Suprapubic skin (tissue), 4 donors: ENCODE data around the gene TIGD3. TPM values are rescaled to one million over a fixed set of nuclear protein-coding genes. Genes with fewer than 3 reads are reported as not detected.

Experiments
- DNase-seq, 2 donors: peaks; one replicate each; pipeline ENCODE4 v3.0.0-alpha.2; 2019; ENCODE audit warnings: low spot score in 2 of 2
- H3K27ac ChIP-seq: fragments of 200-600 bp; sonication (generic); one replicate; pipeline ENCODE4 v1.5.1; 2019
- H3K27me3 ChIP-seq: fragments of 200-600 bp; sonication (generic); one replicate; pipeline ENCODE4 v1.5.1; 2019
- H3K36me3 ChIP-seq: fragments of 200-600 bp; sonication (generic); one replicate; pipeline ENCODE4 v1.5.1; 2019
- H3K4me1 ChIP-seq: fragments of 200-600 bp; sonication (generic); one replicate; pipeline ENCODE4 v1.5.1; 2019
- H3K4me3 ChIP-seq: fragments of 200-600 bp; sonication (generic); one replicate; pipeline ENCODE4 v1.5.1; 2019; ENCODE audit warnings: mild to moderate bottlenecking
- H3K9me3 ChIP-seq: fragments of 200-600 bp; sonication (generic); one replicate; pipeline ENCODE4 v1.5.1; 2019
- EP300 ChIP-seq: sonication (generic); formaldehyde crosslinking; IDR thresholded peaks from one replicate; pipeline ENCODE4 v1.6.1; 2017; ENCODE audit warnings: antibody characterized with exemption
- POLR2A ChIP-seq, 2 donors: fragments of 450-650 bp; IDR thresholded peaks; one replicate each; pipeline ENCODE4 v1.6.1; 2017; ENCODE audit warnings: antibody characterized with exemption in 2 of 2, mild to moderate bottlenecking in 2 of 2, moderate library complexity in 2 of 2
- POLR2AphosphoS5 ChIP-seq, 3 donors: sonication (generic); formaldehyde crosslinking; IDR thresholded peaks; one replicate each; pipeline ENCODE4 v1.6.1; 2017; ENCODE audit warnings: antibody characterized with exemption in 3 of 3
- WGBS: methylation state at CpG from one replicate; pipeline ENCODE4 v1.1.5; 2018; 5-methylcytosine and 5-hydroxymethylcytosine counted together
- total RNA-seq, 4 donors: library from RNA; depleted of rRNA; stranded (reverse); fragments of >200 nt; gene quantifications; one replicate each; pipeline ENCODE4 v1.1.0, GENCODE V29; 2016
- TF ChIP-seq, protein P1 (sequence below), 2 donors: fragments of 200-600 bp in 1 of 2; fragments of 450-650 bp in 1 of 2; sonication (generic) in 1 of 2; IDR thresholded peaks; one replicate each; pipeline ENCODE4 v1.5.1; 2016 to 2019; ENCODE audit warnings: antibody characterized with exemption in 2 of 2, mild to moderate bottlenecking in 1 of 2, moderate library complexity in 1 of 2

The TIGD3 gene
- total RNA-seq, 4 donors from 2014 or later: 0.32 to 0.76 (median 0.64) TPM; not detected in 1

DNA sequence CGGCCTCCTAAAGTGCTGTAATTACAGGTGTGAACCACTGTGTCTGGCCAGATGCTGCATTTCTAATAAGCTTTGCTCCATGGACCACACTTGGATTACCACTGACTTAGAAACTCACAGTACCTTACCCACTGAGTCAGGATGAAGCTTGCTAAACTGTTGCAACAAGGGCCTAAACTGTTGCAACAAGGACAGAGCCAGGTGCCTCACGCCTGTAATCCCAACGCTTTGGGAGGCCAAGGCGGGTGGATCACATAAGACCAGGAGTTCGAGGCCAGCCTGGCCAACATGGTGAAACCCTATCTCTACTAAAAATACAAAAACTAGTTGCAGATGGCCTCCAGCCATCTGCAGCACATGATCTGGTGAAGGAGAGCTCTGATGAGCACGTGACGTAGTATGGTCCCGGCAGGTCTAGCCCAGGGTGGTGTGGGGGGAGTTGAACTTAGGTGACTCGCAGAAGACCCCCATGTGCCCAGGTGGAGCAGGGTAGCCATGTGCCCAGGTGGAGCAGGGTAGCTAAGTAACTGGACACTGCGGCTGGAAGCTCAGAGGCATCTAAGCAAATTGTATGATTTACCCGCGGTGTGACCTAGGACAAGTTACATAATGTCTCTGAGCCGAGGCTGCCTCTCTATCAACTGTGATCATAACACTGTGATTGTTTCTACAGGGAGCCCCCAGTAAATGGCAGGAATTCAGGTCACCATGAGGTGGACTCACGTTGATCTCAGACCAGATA, 19.5 kb downstream of the TIGD3 start:
- no peak for TF ChIP-seq POLR2A (IDR thresholded peaks at IDR 0.05)
- TF ChIP-seq EP300: no peak
- TF ChIP-seq POLR2AphosphoS5 (IDR thresholded peaks at IDR 0.05): no peak
- TF ChIP-seq, protein P1, sequence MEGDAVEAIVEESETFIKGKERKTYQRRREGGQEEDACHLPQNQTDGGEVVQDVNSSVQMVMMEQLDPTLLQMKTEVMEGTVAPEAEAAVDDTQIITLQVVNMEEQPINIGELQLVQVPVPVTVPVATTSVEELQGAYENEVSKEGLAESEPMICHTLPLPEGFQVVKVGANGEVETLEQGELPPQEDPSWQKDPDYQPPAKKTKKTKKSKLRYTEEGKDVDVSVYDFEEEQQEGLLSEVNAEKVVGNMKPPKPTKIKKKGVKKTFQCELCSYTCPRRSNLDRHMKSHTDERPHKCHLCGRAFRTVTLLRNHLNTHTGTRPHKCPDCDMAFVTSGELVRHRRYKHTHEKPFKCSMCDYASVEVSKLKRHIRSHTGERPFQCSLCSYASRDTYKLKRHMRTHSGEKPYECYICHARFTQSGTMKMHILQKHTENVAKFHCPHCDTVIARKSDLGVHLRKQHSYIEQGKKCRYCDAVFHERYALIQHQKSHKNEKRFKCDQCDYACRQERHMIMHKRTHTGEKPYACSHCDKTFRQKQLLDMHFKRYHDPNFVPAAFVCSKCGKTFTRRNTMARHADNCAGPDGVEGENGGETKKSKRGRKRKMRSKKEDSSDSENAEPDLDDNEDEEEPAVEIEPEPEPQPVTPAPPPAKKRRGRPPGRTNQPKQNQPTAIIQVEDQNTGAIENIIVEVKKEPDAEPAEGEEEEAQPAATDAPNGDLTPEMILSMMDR (IDR thresholded peaks at IDR 0.05): no peak
- Histone ChIP-seq H3K4me3 (no peak overlapping the region), H3K9me3 (no peaks in the 10 kb centered on the region), H3K36me3 (no peaks in the 10 kb centered on the region), H3K27ac (no peak overlapping the region), H3K27me3 (no peaks in the 10 kb centered on the region), H3K4me1 (peaks cover 6% of the 10 kb centered on the region)
- no peak for DNase-seq
- WGBS: 83% methylated on average over 14 of the region's 14 CpGs

DNA sequence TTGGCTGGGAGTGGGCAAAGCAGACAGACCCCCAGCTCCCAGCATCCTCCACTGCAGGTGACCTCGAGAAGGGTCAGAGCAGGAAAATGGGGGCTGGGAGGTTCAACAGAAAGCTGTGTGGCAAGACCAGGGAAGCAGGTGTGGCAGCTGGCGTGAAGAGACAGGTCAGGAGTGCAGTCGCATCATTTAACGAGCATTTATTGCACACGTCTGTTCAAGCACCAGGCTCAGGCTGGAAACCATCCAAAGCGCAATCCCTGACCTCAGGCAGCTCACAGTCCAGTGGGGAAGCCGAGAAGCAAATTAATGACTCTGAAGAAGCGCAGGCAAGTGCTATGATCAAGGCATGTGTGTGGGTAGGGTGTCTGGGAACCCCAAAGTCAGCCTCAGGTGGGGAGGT, 20.5 kb downstream of the TIGD3 start:
- 58% methylated on average over 8 of the region's 8 CpGs for WGBS
- no peak for DNase-seq

DNA sequence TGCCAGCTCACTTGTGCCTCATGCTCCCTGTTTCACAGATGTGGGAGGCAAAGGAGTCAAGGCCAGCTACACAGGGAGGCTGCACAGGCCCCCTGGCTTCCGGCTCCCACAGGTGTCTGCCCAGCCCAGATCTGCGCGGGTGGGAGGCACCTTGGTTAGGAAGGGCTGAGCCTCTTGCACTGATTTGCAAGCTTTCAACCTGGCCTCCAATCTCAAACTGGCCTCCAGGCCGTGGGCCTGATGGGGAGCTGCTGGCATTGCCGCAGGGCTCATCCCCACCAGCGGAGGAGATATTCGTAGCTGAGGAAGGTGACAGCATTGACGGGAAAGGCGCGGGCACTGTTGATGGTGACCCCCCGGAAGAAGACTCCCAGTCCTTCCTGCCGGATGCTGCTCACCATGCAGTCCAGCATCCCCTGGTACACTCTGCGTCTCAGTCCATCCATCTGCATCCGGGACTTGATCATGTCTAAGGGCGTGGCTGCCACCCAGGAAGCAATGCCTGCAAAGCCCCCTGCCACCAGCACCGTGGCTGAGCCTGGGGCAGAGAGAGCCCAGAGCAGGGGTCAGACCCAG, 21.7 kb downstream of the TIGD3 start:
- Histone ChIP-seq H3K9me3 (no peaks in the 10 kb centered on the region), H3K4me1 (peaks cover 18% of the 10 kb centered on the region)

More for the DNA sequence above, 20.5 kb downstream of the TIGD3 start:
- no peaks in the 10 kb centered on the region for H3K36me3 ChIP-seq
- no peak overlapping the region for H3K4me3 ChIP-seq
- H3K9me3 ChIP-seq: no peaks in the 10 kb centered on the region
- TF ChIP-seq EP300: no peak
- TF ChIP-seq, protein P1 (IDR thresholded peaks at IDR 0.05): no peak
- TF ChIP-seq POLR2AphosphoS5 (IDR thresholded peaks at IDR 0.05): no peak
- no peak for TF ChIP-seq POLR2A (IDR thresholded peaks at IDR 0.05)
- peaks cover 6% of the 10 kb centered on the region for H3K4me1 ChIP-seq
- no peak overlapping the region for H3K27ac ChIP-seq
- no peaks in the 10 kb centered on the region for H3K27me3 ChIP-seq

DNA sequence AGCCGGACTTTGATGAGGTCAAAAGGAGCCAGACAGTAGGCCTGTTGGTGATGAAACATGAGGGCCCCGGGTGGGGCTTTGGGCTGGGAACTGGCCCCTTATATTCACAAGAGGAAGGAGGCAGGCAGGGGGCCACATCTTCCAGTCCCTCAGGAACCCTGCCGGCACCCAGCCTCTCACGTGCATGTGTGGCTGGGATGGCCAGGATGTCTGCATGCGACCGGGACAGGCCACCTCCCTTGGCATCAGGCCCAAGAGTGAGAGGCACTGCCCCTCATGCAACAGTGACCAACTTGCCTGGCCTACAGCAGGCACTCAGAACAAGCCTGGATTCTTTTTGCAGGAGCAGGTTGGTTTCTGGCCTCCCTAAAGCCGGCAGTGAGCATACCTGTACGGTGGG, 22.5 kb downstream of the TIGD3 start:
- H3K9me3 ChIP-seq: no peaks in the 10 kb centered on the region
- H3K4me3 ChIP-seq: no peak overlapping the region
- TF ChIP-seq POLR2AphosphoS5 (IDR thresholded peaks at IDR 0.05) (no peak), EP300 (no peak), POLR2A (IDR thresholded peaks at IDR 0.05) (no peak)
- TF ChIP-seq, protein P1 (IDR thresholded peaks at IDR 0.05): no peak
- WGBS: 63% methylated on average over 8 of the region's 8 CpGs
- H3K27ac ChIP-seq: no peak overlapping the region
- no peaks in the 10 kb centered on the region for H3K36me3 ChIP-seq
- no peak for DNase-seq
- peaks cover 26% of the 10 kb centered on the region for H3K4me1 ChIP-seq
- H3K27me3 ChIP-seq: no peaks in the 10 kb centered on the region

More for the DNA sequence above, 21.7 kb downstream of the TIGD3 start:
- H3K27ac ChIP-seq: no peak overlapping the region
- 89% methylated on average over 16 of the region's 16 CpGs for WGBS
- no peak for DNase-seq
- no peak for TF ChIP-seq POLR2A (IDR thresholded peaks at IDR 0.05)
- TF ChIP-seq, protein P1 (IDR thresholded peaks at IDR 0.05): no peak
- no peak for TF ChIP-seq POLR2AphosphoS5 (IDR thresholded peaks at IDR 0.05)
- TF ChIP-seq EP300: no peak
- H3K4me3 ChIP-seq: no peak overlapping the region
- H3K36me3 ChIP-seq: no peaks in the 10 kb centered on the region
- no peaks in the 10 kb centered on the region for H3K27me3 ChIP-seq

DNA sequence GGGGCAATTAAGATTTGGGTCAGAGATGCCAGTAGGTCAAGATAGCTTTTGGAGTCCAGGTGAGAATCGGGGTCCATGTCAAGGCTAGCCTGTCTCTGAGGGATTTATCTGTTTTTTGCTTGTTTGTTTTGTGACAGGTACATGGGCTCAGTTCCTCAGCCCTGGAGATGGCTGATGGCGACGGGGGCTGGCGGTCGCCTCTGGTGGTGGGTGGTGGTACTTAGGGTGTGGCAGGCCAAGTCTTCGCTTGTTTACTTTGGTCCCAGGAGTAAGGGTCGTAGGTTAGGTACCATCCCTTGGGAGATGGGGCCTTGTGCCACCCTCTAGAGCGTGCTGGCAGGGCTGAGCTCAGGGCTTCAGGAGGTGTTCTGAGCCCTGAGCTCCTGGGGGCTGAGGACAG, 23.2 kb downstream of the TIGD3 start:
- DNase-seq: no peak
- Histone ChIP-seq H3K27me3 (no peaks in the 10 kb centered on the region), H3K4me1 (peaks cover 32% of the 10 kb centered on the region), H3K27ac (no peak overlapping the region), H3K4me3 (no peak overlapping the region), H3K36me3 (no peaks in the 10 kb centered on the region), H3K9me3 (no peaks in the 10 kb centered on the region)
- TF ChIP-seq POLR2A (IDR thresholded peaks at IDR 0.05) (no peak), EP300 (no peak), POLR2AphosphoS5 (IDR thresholded peaks at IDR 0.05) (no peak)
- TF ChIP-seq, protein P1 (IDR thresholded peaks at IDR 0.05): no peak
- 92% methylated on average over 8 of the region's 8 CpGs for WGBS
